KBM-7 (cell line): Measurements from ENCODE around the gene EREG.
"Not testable (repeated sequence)": the region's sequence is repeated elsewhere in the genome, so short reads cannot be mapped to it uniquely, and the experiment has no call there.

Experiments
- DNase-seq: peaks from one replicate; pipeline ENCODE4 v3.0.0-alpha.2; 2015
- in situ Hi-C: fragments of 300-500 bp; cut with MboI; formaldehyde crosslinking; loops from 2 replicates; pipeline ENCODE4 v1.14.3; 2020; ENCODE audit warnings: low sequenced_read_pairs, low pct_unique_long_range_greater_than_20kb, mixed read lengths

Gene EREG

GRCh38 chr4:74378573-74378972 lies 13.6 kb downstream of the EREG start:
- in situ Hi-C loops: no loop called here
- no peak for DNase-seq

GRCh38 chr4:74379912-74380311 lies 15.0 kb downstream of the EREG start:
- in situ Hi-C loops: no loop called here
- DNase-seq: no peak

DNA sequence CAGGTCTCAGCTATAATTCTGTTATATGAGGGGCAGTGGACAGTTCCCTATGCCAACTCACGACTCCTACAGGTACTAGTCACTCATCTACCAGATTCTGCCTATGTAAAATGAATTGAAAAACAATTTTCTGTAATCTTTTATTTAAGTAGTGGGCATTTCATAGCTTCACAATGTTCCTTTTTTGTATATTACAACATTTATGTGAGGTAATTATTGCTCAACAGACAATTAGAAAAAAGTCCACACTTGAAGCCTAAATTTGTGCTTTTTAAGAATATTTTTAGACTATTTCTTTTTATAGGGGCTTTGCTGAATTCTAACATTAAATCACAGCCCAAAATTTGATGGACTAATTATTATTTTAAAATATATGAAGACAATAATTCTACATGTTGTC lies 20.4 kb downstream of the EREG start:
- DNase-seq: no peak
- in situ Hi-C loops: no loop called here

DNA sequence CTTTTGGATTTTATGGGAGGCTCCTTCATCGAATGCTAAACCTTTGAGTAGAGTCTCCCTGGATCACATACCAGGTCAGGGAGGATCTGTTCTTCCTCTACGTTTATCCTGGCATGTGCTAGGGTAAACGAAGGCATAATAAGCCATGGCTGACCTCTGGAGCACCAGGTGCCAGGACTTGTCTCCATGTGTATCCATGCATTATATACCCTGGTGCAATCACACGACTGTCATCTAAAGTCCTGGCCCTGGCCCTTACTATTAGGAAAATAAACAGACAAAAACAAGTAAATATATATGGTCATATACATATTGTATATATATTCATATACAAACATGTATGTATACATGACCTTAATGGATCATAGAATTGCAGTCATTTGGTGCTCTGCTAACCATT lies 21.2 kb downstream of the EREG start:
- no peak for DNase-seq
- in situ Hi-C loops: no loop called here

DNA sequence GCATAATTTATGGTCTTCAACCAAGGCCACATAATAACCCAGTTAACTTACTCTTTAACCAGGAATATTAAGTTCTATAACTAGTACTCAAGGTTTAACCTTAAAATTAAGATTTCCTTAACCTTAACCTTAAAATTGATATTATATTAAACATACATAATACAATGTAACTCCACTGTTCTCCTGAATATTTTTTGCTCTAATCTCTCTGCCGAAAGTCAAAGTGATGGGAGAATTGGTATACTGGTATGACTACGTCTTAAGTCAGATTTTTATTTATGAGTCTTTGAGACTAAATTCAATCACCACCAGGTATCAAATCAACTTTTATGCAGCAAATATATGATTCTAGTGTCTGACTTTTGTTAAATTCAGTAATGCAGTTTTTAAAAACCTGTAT lies 22.8 kb downstream of the EREG start:
- no peak for DNase-seq
- in situ Hi-C loops: no loop called here

DNA sequence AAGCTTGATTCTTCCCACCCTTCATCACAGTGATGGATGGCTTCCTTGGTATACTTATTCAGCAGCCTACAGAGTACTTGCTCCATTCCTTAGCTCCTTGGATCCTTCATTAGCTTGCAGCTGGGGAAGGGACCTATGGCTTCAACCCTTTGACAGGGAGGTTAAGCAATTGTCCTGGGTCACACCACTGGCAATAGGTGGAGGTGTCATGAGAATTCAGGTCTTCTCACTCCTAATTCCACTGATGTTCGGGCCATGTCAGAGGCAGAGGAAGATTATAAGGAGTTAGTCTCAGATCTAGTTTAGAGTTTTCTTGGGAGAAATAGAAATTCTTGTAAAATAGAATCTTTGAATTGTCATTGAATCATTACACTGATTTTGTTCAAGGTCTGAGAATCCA lies 24.5 kb downstream of the EREG start:
- in situ Hi-C loops: no loop called here

DNA sequence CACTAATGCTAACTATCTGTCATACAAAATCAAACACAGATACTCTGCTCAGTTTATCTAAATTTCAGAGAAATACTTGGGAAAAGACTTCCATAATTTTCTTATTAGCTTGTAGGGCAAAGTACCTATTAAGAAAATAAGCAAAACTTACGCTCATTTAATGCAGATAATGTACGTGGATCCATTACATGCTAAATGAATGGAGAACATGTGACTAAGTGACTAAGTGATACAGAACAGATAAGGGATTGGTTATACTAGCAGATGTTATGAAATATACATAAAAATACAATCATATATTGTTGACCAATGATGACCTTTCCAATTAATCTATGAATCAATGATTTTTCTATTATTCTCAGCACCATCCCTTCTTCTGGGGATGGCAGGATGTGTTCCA lies 25.7 kb downstream of the EREG start:
- DNase-seq: no peak
- in situ Hi-C loops: no loop called here

More for the DNA sequence above, 24.5 kb downstream of the EREG start:
- no peak for DNase-seq

- DNase-seq: no peak
- in situ Hi-C loops: no loop called here
These were observed 26.4 kb downstream of the EREG start for GRCh38 chr4:74391346-74391745.

GRCh38 chr4:74391890-74392475 lies 27.0 kb downstream of the EREG start:
- in situ Hi-C loops: no loop called here
- no peak for DNase-seq

- in situ Hi-C loops: no loop called here
- peak; percentile 38 for DNase-seq
These were observed 29.7 kb downstream of the EREG start for GRCh38 chr4:74394476-74395136.

DNA sequence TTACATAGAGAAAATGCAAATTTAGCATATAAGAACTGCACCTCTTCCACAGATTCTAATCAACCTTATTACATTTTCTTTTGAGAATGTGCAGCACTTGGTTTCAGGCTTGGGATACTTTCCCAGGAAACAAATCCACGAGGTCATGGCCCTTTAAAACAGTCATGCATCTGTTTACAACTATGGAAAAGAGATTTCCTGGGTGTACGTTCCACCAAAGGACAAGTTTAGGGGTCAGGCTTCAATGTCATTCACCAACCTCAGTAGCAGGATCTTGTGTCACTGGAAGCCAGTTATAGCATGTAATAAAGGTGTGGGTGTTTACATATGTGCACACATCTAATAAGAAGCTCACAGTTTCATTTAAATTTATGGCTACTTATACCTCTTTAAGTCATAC lies 30.7 kb downstream of the EREG start:
- in situ Hi-C loops: no loop called here
- no peak for DNase-seq

DNA sequence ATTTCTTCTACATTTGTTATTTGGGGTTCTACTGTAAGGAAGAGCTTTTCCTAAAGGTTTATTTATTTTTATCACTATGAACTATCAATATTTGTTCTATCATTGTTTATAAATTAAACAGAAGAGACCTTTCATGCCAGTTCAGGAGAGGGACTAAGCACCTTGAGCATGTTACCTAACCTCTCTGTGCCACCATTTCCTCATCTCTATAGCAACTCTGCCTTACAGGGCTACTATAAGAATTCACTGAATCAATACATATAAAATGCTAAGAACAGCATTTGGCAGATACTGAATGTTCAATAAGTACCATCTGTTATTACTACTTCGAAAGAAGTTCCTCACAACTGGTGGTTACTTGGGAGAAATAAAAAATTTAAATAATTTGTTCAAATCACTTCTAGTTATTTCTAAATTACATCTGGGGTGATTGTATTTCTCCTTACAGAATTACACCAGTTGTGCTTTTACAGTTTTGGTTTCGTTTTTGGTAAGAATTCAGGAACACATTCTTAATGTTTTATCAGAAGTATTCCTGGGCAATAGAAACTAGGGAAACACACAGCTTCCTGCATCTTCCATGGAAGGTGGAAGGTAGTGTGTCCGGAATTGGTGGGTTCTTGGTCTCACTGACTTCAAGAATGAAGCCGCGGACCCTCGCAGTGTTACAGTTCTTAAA lies 32.9 kb downstream of the EREG start:
- peak; percentile 47 for DNase-seq
- in situ Hi-C loops: no loop called here

- in situ Hi-C loops, DNase-seq: not testable (repeated sequence)
These were observed 34.1 kb downstream of the EREG start for GRCh38 chr4:74398894-74399589.

GRCh38 chr4:74400395-74400794 lies 35.5 kb downstream of the EREG start:
- in situ Hi-C loops: no loop called here

GRCh38 chr4:74402692-74403456 lies 37.9 kb downstream of the EREG start:
- in situ Hi-C loops: no loop called here
- no peak for DNase-seq

More at GRCh38 chr4:74400395-74400794, 35.5 kb downstream of the EREG start:
- DNase-seq: no peak

- in situ Hi-C loops: no loop called here
- DNase-seq: no peak
These were observed 42.9 kb downstream of the EREG start for GRCh38 chr4:74407891-74408290.

GRCh38 chr4:74408639-74409038 lies 43.7 kb downstream of the EREG start:
- in situ Hi-C loops: no loop called here
- no peak for DNase-seq

DNA sequence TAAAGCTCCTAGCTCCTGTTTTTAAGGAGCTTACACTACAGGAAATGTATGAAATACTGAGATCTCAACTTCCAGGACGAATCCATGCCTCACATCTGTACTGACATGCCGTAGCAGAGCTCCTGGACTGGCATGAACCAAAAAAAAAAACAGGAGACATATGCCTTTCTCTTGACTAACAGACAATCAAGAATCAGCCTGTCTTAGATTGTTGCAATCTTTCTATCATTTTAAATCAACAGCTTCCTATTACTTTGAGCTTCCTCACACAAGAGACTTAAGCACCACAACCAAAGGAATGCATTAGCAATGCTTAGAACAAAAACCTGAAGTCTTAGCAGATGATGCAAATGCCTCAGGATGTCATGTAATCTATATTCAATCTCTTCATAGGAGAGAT lies 45.3 kb downstream of the EREG start:
- in situ Hi-C loops: no loop called here
- no peak for DNase-seq

- no peak for DNase-seq
- in situ Hi-C loops: no loop called here
These were observed 47.3 kb downstream of the EREG start for GRCh38 chr4:74412225-74412624.
